Skeletal muscle tissue (tissue), 4 donors: Measurements from ENCODE around the gene PRPF40A. TPM values are rescaled to one million over a fixed set of nuclear protein-coding genes. Genes with fewer than 3 reads are reported as not detected.

Experiments used
- H3K27ac ChIP-seq: one replicate; pipeline ENCODE4 v1.7.0; 2013; ENCODE audit warnings: mild to moderate bottlenecking, low read depth, low read length, inconsistent platforms
- H3K27me3 ChIP-seq, 3 donors: one replicate each; pipeline ENCODE4 v1.7.0; 2013; ENCODE audit warnings: low read length in 3 of 3; ENCODE audit not compliant: control insufficient read depth in 3 of 3, insufficient read depth in 3 of 3
- H3K36me3 ChIP-seq, 3 donors: one replicate each; pipeline ENCODE4 v1.7.0; 2013; ENCODE audit warnings: low read length in 3 of 3; ENCODE audit not compliant: control insufficient read depth in 3 of 3, insufficient read depth in 3 of 3
- H3K4me1 ChIP-seq, 3 donors: one replicate each; pipeline ENCODE4 v1.7.0; 2013; ENCODE audit warnings: low read length in 3 of 3, mild to moderate bottlenecking in 3 of 3; ENCODE audit not compliant: control insufficient read depth in 3 of 3, insufficient read depth in 3 of 3
- H3K4me3 ChIP-seq, 3 donors: one replicate each; pipeline ENCODE4 v1.7.0; 2013; ENCODE audit warnings: low read length in 3 of 3
- H3K9ac ChIP-seq, 3 donors: one replicate each; pipeline ENCODE4 v1.7.0; 2013; ENCODE audit warnings: low read length in 3 of 3, mild to moderate bottlenecking in 3 of 3, moderate library complexity in 2 of 3, low read depth in 1 of 3
- H3K9me3 ChIP-seq, 3 donors: one replicate each; pipeline ENCODE4 v1.7.0; 2013; ENCODE audit warnings: low read length in 3 of 3; ENCODE audit not compliant: control insufficient read depth in 3 of 3
- total RNA-seq: library from RNA; depleted of rRNA; stranded (reverse); fragments of >200 nt; gene quantifications from one replicate; pipeline ENCODE4 v1.2.3, GENCODE V29; 2014
- donor health status: Osteomylitis.

PRPF40A gene
- total RNA-seq, 1 donor from 2014 or later: 34.4 TPM

- H3K4me1 ChIP-seq: no peaks in the 10 kb centered on the region
- H3K27me3 ChIP-seq: no peaks in the 10 kb centered on the region
These were observed 21.5 kb downstream of the PRPF40A start for GRCh38 chr2:152695763-152696162.

GRCh38 chr2:152694161-152694661, 23.1 kb downstream of the PRPF40A start:
- Histone ChIP-seq H3K4me3 (peak overlapping the region; percentile 1 to 45 (median 41)), H3K4me1 (no peaks in the 10 kb centered on the region), H3K27ac (peak overlapping the region; percentile 32), H3K9ac (peak overlapping the region in 1 of 3 donors; percentile 40), H3K36me3 (peaks cover 0 to 3% (median 0%) of the 10 kb centered on the region in 3 donors), H3K27me3 (no peaks in the 10 kb centered on the region), H3K9me3 (no peaks in the 10 kb centered on the region)

More at GRCh38 chr2:152695763-152696162, 21.5 kb downstream of the PRPF40A start:
- Histone ChIP-seq H3K36me3 (peaks cover 0 to 3% (median 0%) of the 10 kb centered on the region in 3 donors), H3K27ac (no peak overlapping the region), H3K9me3 (no peaks in the 10 kb centered on the region), H3K9ac (no peak overlapping the region), H3K4me3 (no peak overlapping the region)

DNA sequence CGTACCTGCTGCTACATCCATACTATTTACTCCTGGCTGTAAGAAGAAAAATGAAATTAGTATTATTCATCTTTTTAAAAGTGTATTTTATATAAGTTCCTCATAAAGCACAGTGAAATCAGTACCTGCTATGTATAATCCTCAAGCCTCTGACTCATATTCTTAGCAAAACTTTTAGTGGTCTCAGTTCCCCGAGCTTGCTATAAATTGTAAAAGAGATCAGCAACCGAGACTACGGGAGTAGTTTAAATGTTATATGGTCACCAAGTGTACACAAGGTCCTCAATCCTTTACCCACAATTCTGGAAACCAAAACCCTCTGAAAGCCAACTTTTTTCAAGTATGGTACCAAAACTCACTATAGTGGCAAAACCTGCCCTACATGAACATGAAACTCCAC, 24.2 kb downstream of the PRPF40A start:
- Histone ChIP-seq H3K4me1 (no peaks in the 10 kb centered on the region), H3K27me3 (no peaks in the 10 kb centered on the region), H3K9me3 (no peaks in the 10 kb centered on the region), H3K4me3 (no peak overlapping the region), H3K36me3 (peaks cover 0 to 3% (median 0%) of the 10 kb centered on the region in 3 donors), H3K27ac (no peak overlapping the region), H3K9ac (no peak overlapping the region)

- H3K27me3 ChIP-seq: no peaks in the 10 kb centered on the region
- H3K9ac ChIP-seq: no peak overlapping the region
- H3K36me3 ChIP-seq: no peaks in the 10 kb centered on the region
These were observed 30.9 kb downstream of the PRPF40A start for GRCh38 chr2:152686321-152686720.

DNA sequence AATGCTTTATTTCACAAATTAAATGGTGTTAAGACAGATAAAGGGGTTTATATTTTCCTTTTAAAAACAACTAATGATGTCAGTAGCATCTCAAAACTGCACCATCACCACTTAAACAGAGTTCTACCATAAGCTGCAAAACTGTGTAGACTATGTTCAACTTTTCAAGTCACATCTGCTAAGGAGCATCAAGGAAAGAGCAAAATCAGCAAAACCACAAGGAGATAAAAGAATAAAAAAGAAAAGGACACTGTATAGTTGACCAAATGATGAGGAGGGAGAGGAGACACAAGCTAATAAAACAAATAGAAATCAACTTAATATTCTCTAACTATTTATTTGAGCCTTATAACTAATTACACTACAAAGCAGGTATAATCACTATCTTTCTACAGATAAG, 33.9 kb downstream of the PRPF40A start:
- Histone ChIP-seq H3K27ac (no peak overlapping the region), H3K4me1 (no peaks in the 10 kb centered on the region), H3K27me3 (no peaks in the 10 kb centered on the region), H3K4me3 (no peak overlapping the region), H3K36me3 (peaks cover 0 to 13% (median 12%) of the 10 kb centered on the region in 3 donors), H3K9ac (no peak overlapping the region), H3K9me3 (no peaks in the 10 kb centered on the region)

More at GRCh38 chr2:152686321-152686720, 30.9 kb downstream of the PRPF40A start:
- no peak overlapping the region for H3K27ac ChIP-seq
- no peak overlapping the region for H3K4me3 ChIP-seq
- H3K9me3 ChIP-seq: no peaks in the 10 kb centered on the region
- no peaks in the 10 kb centered on the region for H3K4me1 ChIP-seq

GRCh38 chr2:152682663-152683062, 34.6 kb downstream of the PRPF40A start:
- H3K9ac ChIP-seq: no peak overlapping the region
- no peaks in the 10 kb centered on the region for H3K4me1 ChIP-seq
- no peak overlapping the region for H3K4me3 ChIP-seq
- H3K36me3 ChIP-seq: peaks cover 0 to 13% (median 12%) of the 10 kb centered on the region in 3 donors
- H3K27ac ChIP-seq: no peak overlapping the region
- no peaks in the 10 kb centered on the region for H3K27me3 ChIP-seq
- no peaks in the 10 kb centered on the region for H3K9me3 ChIP-seq

DNA sequence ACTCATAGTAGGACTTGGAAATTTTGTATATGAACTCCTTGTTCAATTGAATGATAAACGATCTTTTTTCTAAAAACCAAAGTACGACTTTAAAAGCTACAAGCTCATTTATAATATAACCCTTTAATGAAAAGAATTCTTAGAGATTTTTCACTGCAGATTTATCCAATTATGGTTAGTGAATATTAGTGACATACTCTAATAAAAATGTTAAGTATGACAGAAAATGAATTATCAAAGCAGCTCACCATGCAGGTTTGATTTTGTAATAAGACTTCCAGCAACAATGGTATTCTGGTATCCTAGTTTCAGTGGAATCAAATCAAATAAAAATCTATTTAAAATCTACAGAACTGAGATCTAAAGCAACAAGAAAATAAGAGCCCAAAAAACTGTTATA, 38.5 kb downstream of the PRPF40A start:
- H3K9ac ChIP-seq: no peak overlapping the region
- no peaks in the 10 kb centered on the region for H3K27me3 ChIP-seq
- H3K27ac ChIP-seq: no peak overlapping the region
- no peaks in the 10 kb centered on the region for H3K9me3 ChIP-seq
- H3K4me3 ChIP-seq: no peak overlapping the region
- no peaks in the 10 kb centered on the region for H3K4me1 ChIP-seq
- peaks cover 3 to 31% (median 25%) of the 10 kb centered on the region in 3 donors for H3K36me3 ChIP-seq

DNA sequence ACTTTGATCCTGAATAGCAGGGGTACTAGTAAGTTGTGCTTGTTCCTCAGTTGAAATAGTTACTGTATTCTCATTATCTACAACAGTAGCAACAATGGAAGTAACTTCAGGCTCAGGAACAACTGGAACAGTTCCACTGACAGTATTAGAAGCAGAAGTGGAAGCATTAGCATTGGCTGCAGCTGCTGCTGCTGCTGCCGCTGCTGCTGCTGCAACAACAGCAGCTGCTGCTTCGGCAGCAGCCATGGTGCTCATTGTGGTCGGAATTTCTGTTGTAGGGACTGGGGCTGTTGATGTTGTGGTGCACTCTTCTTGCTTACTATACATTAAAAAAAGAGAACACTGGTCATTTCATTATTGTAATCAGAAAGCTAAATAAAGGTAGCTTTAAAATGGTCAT, 40.8 kb downstream of the PRPF40A start:
- H3K36me3 ChIP-seq: peaks cover 8 to 41% (median 35%) of the 10 kb centered on the region in 3 donors
- H3K27ac ChIP-seq: no peak overlapping the region
- no peak overlapping the region for H3K4me3 ChIP-seq
- H3K27me3 ChIP-seq: no peaks in the 10 kb centered on the region
- H3K9ac ChIP-seq: no peak overlapping the region
- no peaks in the 10 kb centered on the region for H3K9me3 ChIP-seq
- H3K4me1 ChIP-seq: no peaks in the 10 kb centered on the region

DNA sequence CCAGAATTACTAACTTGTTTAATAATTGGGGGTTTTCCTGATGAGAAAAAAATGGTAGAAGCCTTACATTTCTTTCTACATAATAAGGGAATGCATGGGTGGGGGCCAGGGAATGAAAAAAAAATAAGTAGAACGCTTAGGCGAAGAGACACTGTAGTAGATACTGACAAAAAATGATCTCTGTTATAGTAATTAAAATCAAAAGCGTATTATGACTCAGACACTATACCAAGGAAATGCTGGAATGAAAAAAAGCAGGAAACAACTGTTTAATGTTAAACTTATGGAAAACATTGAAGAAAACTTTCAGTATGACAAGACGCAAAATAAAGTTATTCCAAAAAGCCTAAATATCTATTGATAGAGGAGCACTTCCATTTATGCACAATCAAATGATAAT, 42.9 kb downstream of the PRPF40A start:
- Histone ChIP-seq H3K36me3 (peaks cover 13 to 43% (median 40%) of the 10 kb centered on the region in 3 donors), H3K27me3 (no peaks in the 10 kb centered on the region), H3K4me1 (no peaks in the 10 kb centered on the region), H3K27ac (no peak overlapping the region), H3K9ac (no peak overlapping the region), H3K4me3 (no peak overlapping the region), H3K9me3 (no peaks in the 10 kb centered on the region)

DNA sequence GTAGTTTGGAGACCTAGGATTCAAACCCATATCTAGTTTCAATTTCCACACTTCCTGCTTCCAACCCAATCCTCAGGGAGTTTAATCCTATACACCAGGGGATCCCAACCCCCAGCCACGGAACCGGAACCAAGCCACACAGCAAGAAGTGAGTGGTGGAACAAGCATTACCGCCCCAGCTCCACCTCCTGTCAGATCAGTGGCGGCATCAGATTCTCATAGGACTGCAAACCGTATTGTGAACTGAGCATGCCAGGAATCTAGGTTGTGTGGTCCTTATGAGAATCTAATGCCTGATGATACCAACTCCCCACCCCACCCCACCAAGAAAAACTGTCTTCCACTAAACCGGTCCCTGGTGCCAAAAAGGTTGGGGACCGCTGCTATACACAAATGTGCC, 52.5 kb downstream of the PRPF40A start:
- Histone ChIP-seq H3K9ac (no peak overlapping the region), H3K36me3 (peaks cover 30 to 63% (median 55%) of the 10 kb centered on the region in 3 donors), H3K27ac (no peak overlapping the region), H3K4me3 (no peak overlapping the region), H3K4me1 (no peaks in the 10 kb centered on the region), H3K27me3 (no peaks in the 10 kb centered on the region), H3K9me3 (no peaks in the 10 kb centered on the region)
